CD4-positive, alpha-beta T cell (primary cell): ENCODE measurements around the gene WNT2. TPM values are rescaled to one million over a fixed set of nuclear protein-coding genes. Genes with fewer than 3 reads are reported as not detected.

Source experiments
- ATAC-seq: fragments of 200-7000 bp; cut with Tn5 transposase; one replicate; pipeline ENCODE4 v1.10.0; 2022; ENCODE audit warnings: mild to moderate bottlenecking; ENCODE audit not compliant: poor library complexity
- CTCF ChIA-PET: fragments of 350-600 bp; sonication (Branson Sonifier 250); formaldehyde crosslinking; loops from one replicate; lab custom pipeline; 2021; ENCODE audit warnings: antibody characterized with exemption, inconsistent platforms; lab: Charles Lee
- POLR2A ChIA-PET: fragments of 350-600 bp; sonication (Branson Sonifier 250); formaldehyde crosslinking; loops from one replicate; lab custom pipeline; 2021; ENCODE audit warnings: antibody characterized with exemption, inconsistent platforms; lab: Charles Lee
- DNase-seq, 14 experiments: peaks; one replicate each; pipeline ENCODE4 v3.0.0-alpha.2; 2013 to 2020; ENCODE audit warnings: mixed read lengths in 2 of 14
- H3K27ac ChIP-seq, 2 donors: one replicate each; pipeline versions ENCODE4 v1.5.1 to v1.7.0; 2013; ENCODE audit warnings: low read length in 2 of 2, low read depth in 1 of 2, mild to moderate bottlenecking in 1 of 2
- H3K27me3 ChIP-seq, 2 experiments: 1 replicate in 1 of 2; 2 replicates in 1 of 2; pipeline versions ENCODE4 v1.6.1 to v1.7.0; 2013; ENCODE audit warnings: low read length in 2 of 2, control low read depth in 1 of 2, mild to moderate bottlenecking in 1 of 2, moderate library complexity in 1 of 2; ENCODE audit not compliant: insufficient read depth in 2 of 2, control insufficient read depth in 1 of 2
- H3K36me3 ChIP-seq: one replicate; pipeline ENCODE4 v1.6.1; 2013; ENCODE audit warnings: low read length, control low read depth; ENCODE audit not compliant: insufficient read depth
- H3K4me1 ChIP-seq: one replicate; pipeline ENCODE4 v1.6.1; 2013; ENCODE audit warnings: low read length, control low read depth; ENCODE audit not compliant: insufficient read depth
- H3K4me3 ChIP-seq: one replicate; pipeline ENCODE4 v1.5.1; 2013; ENCODE audit warnings: mild to moderate bottlenecking, low read length, moderate library complexity
- H3K9me3 ChIP-seq, 2 experiments: 1 replicate in 1 of 2; 2 replicates in 1 of 2; pipeline versions ENCODE4 v1.6.1 to v1.7.0; 2013; ENCODE audit warnings: low read length in 2 of 2, mild to moderate bottlenecking in 2 of 2, control low read depth in 1 of 2, moderate library complexity in 1 of 2; ENCODE audit not compliant: control insufficient read depth in 1 of 2, insufficient read depth in 1 of 2
- H3K27ac Mint-ChIP-seq: one replicate; pipeline ENCODE4 v1.8.0; 2020; ENCODE audit warnings: mixed read lengths
- H3K27me3 Mint-ChIP-seq: one replicate; pipeline ENCODE4 v1.8.0; 2021; ENCODE audit warnings: mixed read lengths
- H3K36me3 Mint-ChIP-seq: one replicate; pipeline ENCODE4 v1.8.0; 2021; ENCODE audit warnings: low read depth, mixed read lengths
- H3K4me1 Mint-ChIP-seq: one replicate; pipeline ENCODE4 v1.8.0; 2021; ENCODE audit warnings: low read depth, mixed read lengths
- H3K4me3 Mint-ChIP-seq: one replicate; pipeline ENCODE4 v1.8.0; 2020; ENCODE audit warnings: mild to moderate bottlenecking, mixed read lengths
- H3K9me3 Mint-ChIP-seq: one replicate; pipeline ENCODE4 v1.8.0; 2020; ENCODE audit warnings: mixed read lengths
- CTCF ChIP-seq: fragments of 200-600 bp; IDR thresholded peaks from one replicate; pipeline ENCODE4 v1.8.0; 2022; ENCODE audit warnings: antibody characterized with exemption, mild to moderate bottlenecking
- intact Hi-C, 2 experiments: fragments of 100-400 bp; cut with DNase I in 1 of 2; cut with micrococcal nuclease in 1 of 2; formaldehyde crosslinking; loops; one replicate each; pipeline versions ENCODE4 v1.15.1 to v1.9.0; 2023 to 2025; cut with DNase I, micrococcal nuclease
- total RNA-seq, 174 experiments: library from RNA in 2 of 174; stranded (reverse) in 2 of 174; gene quantifications; one replicate each; pipeline ENCODE4 v1.2.3 and lab custom pipeline; 2021 to 2026

The WNT2 gene
- total RNA-seq, 2 experiments from 2014 or later = not detected

- H3K27me3 Mint-ChIP-seq = no peaks in the 10 kb centered on the region
These were observed 71.2 kb downstream of the WNT2 start for GRCh38 chr7:117251687-117252086.

DNA sequence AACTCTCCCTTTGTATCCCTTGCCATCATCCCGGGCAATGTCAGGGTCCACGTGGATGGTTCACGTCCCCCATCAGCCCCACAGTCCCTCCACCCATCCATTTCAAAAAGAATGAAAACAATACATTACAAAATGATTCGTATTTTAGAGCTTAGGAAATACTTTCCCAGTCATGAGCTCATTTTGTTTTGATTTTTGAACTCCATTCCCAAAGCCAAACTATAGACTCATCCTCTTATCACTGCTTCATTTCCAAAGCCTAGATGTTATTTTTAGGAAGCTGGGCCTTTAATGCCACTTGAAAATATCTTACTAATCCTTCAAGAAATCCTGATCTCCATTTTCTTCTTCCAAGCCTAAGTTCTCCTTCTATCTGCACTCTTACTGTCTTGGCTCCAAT, 72.1 kb downstream of the WNT2 start:
- no peaks in the 10 kb centered on the region for H3K4me1 ChIP-seq
- no peaks in the 10 kb centered on the region for H3K36me3 Mint-ChIP-seq
- no peaks in the 10 kb centered on the region for H3K4me1 Mint-ChIP-seq
- no peak overlapping the region for H3K4me3 Mint-ChIP-seq
- TF ChIP-seq CTCF = no peak
- H3K9me3 ChIP-seq = no peaks in the 10 kb centered on the region
- no peaks in the 10 kb centered on the region for H3K27me3 ChIP-seq
- ChIA-PET POLR2A (no interaction called here), CTCF (no interaction called here)
- no peaks in the 10 kb centered on the region for H3K36me3 ChIP-seq
- ATAC-seq (no peak), DNase-seq (no peak)
- no peak overlapping the region for H3K27ac ChIP-seq
- intact Hi-C loops = no loop called here
- no peak overlapping the region for H3K27ac Mint-ChIP-seq
- no peak overlapping the region for H3K4me3 ChIP-seq
- no peaks in the 10 kb centered on the region for H3K9me3 Mint-ChIP-seq
- H3K27me3 Mint-ChIP-seq = no peaks in the 10 kb centered on the region

More at GRCh38 chr7:117251687-117252086, 71.2 kb downstream of the WNT2 start:
- ATAC-seq (no peak), DNase-seq (no peak)
- intact Hi-C loops = no loop called here
- H3K9me3 ChIP-seq = no peaks in the 10 kb centered on the region
- no peak overlapping the region for H3K4me3 ChIP-seq
- no peaks in the 10 kb centered on the region for H3K4me1 Mint-ChIP-seq
- no peak for TF ChIP-seq CTCF
- POLR2A ChIA-PET = no interaction called here
- no peaks in the 10 kb centered on the region for H3K27me3 ChIP-seq
- H3K36me3 Mint-ChIP-seq = no peaks in the 10 kb centered on the region
- no peak overlapping the region for H3K27ac Mint-ChIP-seq
- CTCF ChIA-PET = no interaction called here
- H3K4me1 ChIP-seq = no peaks in the 10 kb centered on the region
- H3K9me3 Mint-ChIP-seq = no peaks in the 10 kb centered on the region
- H3K27ac ChIP-seq = no peak overlapping the region
- H3K36me3 ChIP-seq = no peaks in the 10 kb centered on the region
- H3K4me3 Mint-ChIP-seq = no peak overlapping the region

GRCh38 chr7:117250245-117250644, 72.6 kb downstream of the WNT2 start:
- Histone ChIP-seq H3K36me3 (no peaks in the 10 kb centered on the region), H3K9me3 (no peaks in the 10 kb centered on the region), H3K27ac (no peak overlapping the region), H3K27me3 (no peaks in the 10 kb centered on the region), H3K4me1 (no peaks in the 10 kb centered on the region), H3K4me3 (no peak overlapping the region)
- no peaks in the 10 kb centered on the region for H3K27me3 Mint-ChIP-seq
- no peak overlapping the region for H3K27ac Mint-ChIP-seq
- ATAC-seq (no peak), DNase-seq (no peak)
- H3K9me3 Mint-ChIP-seq = no peaks in the 10 kb centered on the region
- CTCF ChIA-PET = no interaction called here
- H3K4me1 Mint-ChIP-seq = no peaks in the 10 kb centered on the region
- POLR2A ChIA-PET = no interaction called here
- no peak overlapping the region for H3K4me3 Mint-ChIP-seq
- no peaks in the 10 kb centered on the region for H3K36me3 Mint-ChIP-seq
- intact Hi-C loops = no loop called here
- no peak for TF ChIP-seq CTCF
